ENCODE measurements around the gene PYM1.

Gene PYM1

GRCh38 chr12:55927588-55928502, at the start of gene PYM1:
TSS of gene PYM1 (minus strand) at chr12:55927894. CDS start at chr12:55927761, 133 bp downstream.
- DNase-seq = peak; percentile 48

GRCh38 chr12:55974308-55974730, 46.6 kb upstream of the PYM1 start:
- no peak for DNase-seq

- peak; percentile 99 for DNase-seq
Observed at GRCh38 chr12:55973599-55974307, 46.1 kb upstream of the PYM1 start, which contains the start of gene RAB5B. TSS of gene RAB5B (plus strand) at chr12:55974078. CDS start at chr12:55986961, 12,883 bp downstream.

- no peak for DNase-seq
Observed at GRCh38 chr12:55972911-55973598, 45.4 kb upstream of the PYM1 start.

- DNase-seq = no peak
Observed at GRCh38 chr12:55972456-55972855, 44.8 kb upstream of the PYM1 start.

GRCh38 chr12:55972042-55972441, 44.3 kb upstream of the PYM1 start:
- DNase-seq = no peak

GRCh38 chr12:55970775-55971174, 43.1 kb upstream of the PYM1 start:
- DNase-seq = no peak

- DNase-seq = no peak
Observed at GRCh38 chr12:55969356-55969755, 41.7 kb upstream of the PYM1 start.

DNA sequence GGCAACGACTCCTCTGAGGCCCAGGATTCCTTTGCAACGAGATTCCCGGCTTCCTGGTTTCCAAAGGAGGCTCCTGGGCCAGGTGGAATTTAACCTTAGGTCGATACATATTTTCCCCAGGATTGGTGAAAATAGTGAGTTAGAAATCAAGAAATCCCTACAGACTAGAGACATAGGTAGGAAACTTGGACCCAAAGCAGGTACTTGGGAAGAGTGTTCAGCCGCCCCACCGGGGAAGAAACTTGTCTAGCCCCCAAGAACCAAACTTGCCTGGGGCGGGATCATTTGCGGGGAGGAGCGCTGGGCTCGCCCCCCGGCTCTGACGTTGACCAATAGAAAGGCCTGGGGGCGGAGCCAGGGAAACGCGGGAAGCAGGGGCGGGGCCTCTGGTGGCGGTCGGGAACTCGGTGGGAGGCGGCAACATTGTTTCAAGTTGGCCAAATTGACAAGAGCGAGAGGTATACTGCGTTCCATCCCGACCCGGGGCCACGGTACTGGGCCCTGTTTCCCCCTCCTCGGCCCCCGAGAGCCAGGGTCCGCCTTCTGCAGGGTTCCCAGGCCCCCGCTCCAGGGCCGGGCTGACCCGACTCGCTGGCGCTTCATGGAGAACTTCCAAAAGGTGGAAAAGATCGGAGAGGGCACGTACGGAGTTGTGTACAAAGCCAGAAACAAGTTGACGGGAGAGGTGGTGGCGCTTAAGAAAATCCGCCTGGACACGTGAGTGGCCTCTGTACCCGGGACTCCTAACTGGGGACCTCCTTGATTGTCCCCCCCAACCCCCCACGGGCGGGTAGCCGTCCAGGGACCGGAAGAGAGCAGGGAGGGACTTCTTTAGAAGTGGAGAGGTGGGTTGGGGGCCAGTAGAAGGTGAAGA, 39.0 kb upstream of the PYM1 start, which contains the start of gene CDK2:
CDK2 (plus strand) TSS at position 423 of the 874 bp plus-strand sequence; CDS start at position 602, 179 bp downstream.
- DNase-seq = peak; percentile 68

- DNase-seq = no peak
Observed at GRCh38 chr12:55965941-55966407, 38.3 kb upstream of the PYM1 start, which contains the start of gene PMEL. TSS of gene PMEL (minus strand) at chr12:55966042. CDS start at chr12:55966011, 31 bp downstream.

DNA sequence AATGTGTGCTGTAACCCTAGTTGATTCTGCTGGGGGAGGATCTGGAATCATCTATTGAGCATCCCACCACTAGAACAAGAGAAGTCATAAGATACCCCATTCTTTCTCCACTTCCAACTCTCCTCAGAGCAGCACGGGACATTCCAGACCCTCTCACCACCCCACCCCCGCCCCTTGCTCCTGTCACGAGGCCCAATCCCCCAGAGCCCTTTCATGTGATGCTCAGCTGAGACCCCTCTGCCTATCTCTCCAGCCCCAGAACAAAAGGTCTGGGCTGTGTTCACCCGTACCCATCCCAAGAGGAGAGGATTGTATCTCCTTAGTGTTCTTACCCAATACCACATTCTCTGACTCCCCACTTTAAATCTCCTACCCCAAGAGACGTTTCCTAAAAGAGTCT, 37.5 kb upstream of the PYM1 start:
- no peak for DNase-seq

- DNase-seq = no peak
Observed at GRCh38 chr12:55963760-55964159, 36.1 kb upstream of the PYM1 start.

DNA sequence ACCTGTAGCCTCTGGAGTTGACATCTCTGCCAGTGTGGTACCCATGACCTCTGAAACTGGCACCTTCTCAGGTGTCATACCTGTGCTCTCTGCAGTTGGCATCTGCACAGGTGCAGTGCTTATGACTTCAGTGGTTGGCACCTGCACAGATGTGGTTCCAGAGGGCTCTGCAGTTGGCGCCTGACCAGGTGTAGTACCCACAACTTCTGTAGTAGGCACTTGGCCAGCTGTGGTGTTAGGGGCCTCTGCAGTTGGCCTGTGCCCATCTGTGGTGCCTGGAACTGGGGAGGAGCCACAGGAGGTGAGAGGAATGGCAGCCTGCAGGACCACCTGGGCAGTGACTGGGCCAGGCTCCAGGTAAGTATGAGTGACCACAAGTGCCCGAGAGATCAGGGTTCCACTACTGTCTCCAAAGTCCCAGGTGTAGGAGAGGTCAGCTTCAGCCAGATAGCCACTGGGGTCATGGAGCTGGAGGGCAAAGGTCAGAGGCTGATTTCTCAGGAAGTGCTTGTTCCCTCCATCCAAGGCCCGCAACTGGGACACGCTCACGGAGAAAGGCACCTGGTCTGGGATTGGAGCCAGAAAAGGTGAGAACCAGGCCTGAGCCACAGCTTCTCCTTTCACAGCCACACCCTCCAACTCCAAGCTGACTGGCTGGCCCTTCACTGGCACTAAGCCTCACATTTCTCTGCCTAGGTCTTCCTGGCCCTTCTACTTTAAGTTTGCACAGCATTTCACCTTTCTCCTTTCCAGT, 29.6 kb upstream of the PYM1 start:
- no peak for DNase-seq

GRCh38 chr12:55955800-55956508, 28.3 kb upstream of the PYM1 start:
- DNase-seq = no peak

DNA sequence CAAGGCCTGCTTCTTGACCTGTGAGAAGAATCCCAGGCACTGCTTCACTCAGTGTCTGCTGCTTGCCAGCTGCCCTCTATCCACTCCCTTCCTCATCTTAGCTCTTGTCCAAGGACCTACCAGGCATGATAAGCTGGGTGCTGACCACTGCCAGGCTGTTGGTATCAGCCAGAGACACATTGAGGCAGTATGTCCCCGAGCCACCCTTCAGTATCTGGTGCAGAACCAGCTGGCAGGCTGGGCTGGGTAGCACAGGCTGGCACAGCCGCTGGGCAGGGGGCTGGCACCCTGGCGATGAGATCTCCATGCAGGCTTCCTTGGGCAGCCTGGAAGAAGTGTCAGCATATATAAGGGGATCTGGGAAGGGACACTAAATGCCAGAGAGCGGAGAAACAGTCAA, 27.6 kb upstream of the PYM1 start:
- DNase-seq = no peak

DNA sequence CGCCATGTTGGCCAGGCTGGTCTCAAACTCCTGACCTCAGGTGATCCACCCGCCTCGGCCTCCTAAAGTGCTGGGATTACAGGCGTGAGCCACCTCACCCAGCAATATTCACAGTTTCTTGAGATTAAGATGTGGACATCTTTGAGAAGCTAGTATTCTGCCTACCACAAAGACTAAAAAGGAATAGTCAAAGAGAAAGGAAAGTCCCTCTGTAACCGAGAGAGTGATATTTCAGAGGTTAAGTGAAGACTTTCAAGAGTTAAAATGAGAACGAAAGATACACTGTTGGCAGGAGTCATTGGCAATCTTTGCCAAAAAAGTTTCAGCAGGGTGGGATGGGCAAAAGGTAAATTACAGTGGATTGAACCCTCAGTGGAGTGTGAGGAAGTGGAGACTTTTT, 18.9 kb upstream of the PYM1 start:
- DNase-seq = no peak

DNA sequence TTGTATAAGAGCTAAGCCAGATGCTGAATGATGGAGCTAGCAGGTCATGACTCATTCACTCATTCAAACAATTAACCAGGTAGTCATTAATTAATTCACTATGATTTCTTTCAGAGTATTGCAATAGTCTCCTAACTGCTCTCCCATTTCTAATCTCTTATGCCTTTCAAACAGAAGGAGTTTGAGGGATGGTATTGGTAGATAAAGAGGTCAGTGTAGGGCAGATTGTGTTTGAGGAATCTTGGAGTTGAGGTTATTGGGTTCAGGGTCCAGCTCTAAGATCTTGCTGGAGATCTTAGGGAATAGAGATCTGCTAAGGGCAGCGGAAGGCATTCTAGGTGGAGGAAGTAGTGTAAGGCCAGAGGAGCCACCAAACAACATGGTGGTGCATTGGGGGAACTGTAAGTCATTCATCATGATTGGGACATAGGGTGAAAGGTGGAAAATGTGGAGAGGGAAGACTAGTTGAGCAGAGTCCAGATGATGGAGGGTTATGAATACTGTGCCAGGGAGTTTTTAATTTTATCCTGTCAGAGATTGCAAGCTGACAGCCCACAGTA, 15.0 kb upstream of the PYM1 start:
- DNase-seq = no peak

DNA sequence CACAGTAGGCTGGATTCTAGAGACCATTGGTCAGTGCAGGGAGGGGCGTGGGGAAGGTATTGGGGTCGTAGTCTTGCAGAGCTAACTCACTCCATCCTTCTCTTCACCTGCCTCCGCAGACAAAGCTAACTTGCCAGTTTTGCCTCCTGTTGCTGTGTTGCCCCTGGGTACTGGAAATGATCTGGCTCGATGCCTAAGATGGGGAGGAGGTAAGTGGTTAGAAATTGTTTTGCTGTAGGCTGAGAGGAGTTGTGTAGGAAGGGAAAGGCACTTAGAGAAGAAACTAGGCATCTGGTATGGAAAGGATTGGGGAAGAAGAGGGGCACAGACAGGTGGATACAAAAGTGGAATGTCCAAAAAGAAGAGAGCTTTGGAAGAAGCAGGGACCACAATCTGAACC, 14.4 kb upstream of the PYM1 start:
- DNase-seq = no peak

DNA sequence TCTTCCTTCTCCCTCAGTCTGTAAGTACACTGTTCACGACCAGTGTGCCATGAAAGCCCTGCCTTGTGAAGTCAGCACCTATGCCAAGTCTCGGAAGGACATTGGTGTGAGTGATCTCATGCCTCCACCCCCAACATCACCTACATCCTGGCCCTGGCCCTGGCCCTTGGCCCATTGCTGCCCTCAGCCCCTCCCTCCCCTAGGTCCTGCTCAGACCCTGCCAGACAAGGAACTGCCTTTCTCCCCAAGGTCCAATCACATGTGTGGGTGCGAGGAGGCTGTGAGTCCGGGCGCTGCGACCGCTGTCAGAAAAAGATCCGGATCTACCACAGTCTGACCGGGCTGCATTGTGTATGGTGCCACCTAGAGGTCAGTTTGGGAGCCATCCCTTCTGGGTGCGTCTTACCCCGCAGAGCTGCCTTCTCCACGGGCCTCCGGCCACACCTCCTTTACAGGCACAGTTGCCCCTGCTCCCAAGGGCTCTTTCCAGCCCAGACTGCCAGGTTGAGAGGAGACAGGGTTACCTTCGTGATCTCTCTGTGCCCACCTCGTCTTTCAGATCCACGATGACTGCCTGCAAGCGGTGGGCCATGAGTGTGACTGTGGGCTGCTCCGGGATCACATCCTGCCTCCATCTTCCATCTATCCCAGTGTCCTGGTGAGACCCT, 12.5 kb upstream of the PYM1 start:
- DNase-seq = peak; percentile 55
